K562 (cell line): ENCODE data around the gene CPHXL2. TPM values are rescaled to one million over a fixed set of nuclear protein-coding genes. Genes with fewer than 3 reads are reported as not detected.
A peak's percentile ranks its signal among the peaks of the same experiment; 100 is the strongest.

ENCODE experiments used
- BHLHE40 ChIP-seq: IDR thresholded peaks from 2 replicates; pipeline ENCODE4 v1.6.1; 2011; ENCODE audit warnings: low read length, improper control_type of control experiment
- CREM ChIP-seq: IDR thresholded peaks from 2 replicates; pipeline ENCODE4 v1.6.1; 2014; ENCODE audit warnings: antibody characterized with exemption, low read depth
- HDGF ChIP-seq: fragments of 450-650 bp; IDR thresholded peaks from 2 replicates; pipeline ENCODE4 v1.6.1; 2016
- MCM7 ChIP-seq, 2 experiments: fragments of 450-650 bp; IDR thresholded peaks; 2 replicates each; pipeline ENCODE4 v1.6.1; 2016 to 2018
- NCOR1 ChIP-seq: fragments of 450-650 bp; IDR thresholded peaks from 2 replicates; pipeline ENCODE4 v1.6.1; 2016; ENCODE audit warnings: mild to moderate bottlenecking, moderate library complexity
- NFE2 ChIP-seq: IDR thresholded peaks from 2 replicates; pipeline ENCODE4 v1.6.1; 2014; ENCODE audit warnings: antibody characterized with exemption, low read depth
- POLR3A ChIP-seq: IDR thresholded peaks from 2 replicates; pipeline ENCODE4 v1.6.1; 2011; ENCODE audit warnings: borderline replicate concordance, mild to moderate bottlenecking, moderate library complexity; ENCODE audit not compliant: insufficient read length, insufficient read depth; ENCODE audit errors: extremely low read depth
- POU5F1 ChIP-seq: fragments of 150-350 bp; IDR thresholded peaks from 2 replicates; pipeline ENCODE4 v1.6.1; 2014; ENCODE audit warnings: borderline replicate concordance, low read length, low read depth, mild to moderate bottlenecking; ENCODE audit not compliant: partially characterized antibody
- SNRNP70 ChIP-seq: fragments of 200-400 bp; formaldehyde crosslinking; optimal IDR thresholded peaks from 2 replicates; pipeline ENCODE3; 2017; ENCODE audit warnings: low read depth, low read length
- SP2 ChIP-seq: IDR thresholded peaks from 2 replicates; pipeline ENCODE4 v1.6.1; 2011; ENCODE audit warnings: mild to moderate bottlenecking, low read depth, low read length, moderate library complexity; ENCODE audit not compliant: poor library complexity, severe bottlenecking; ENCODE audit errors: extremely low read depth
- TEAD4 ChIP-seq, 2 experiments: sonication (generic) in 1 of 2; formaldehyde crosslinking in 1 of 2; IDR thresholded peaks; 2 replicates each; pipeline versions ENCODE4 v1.6.1 to v1.8.0; 2012 to 2022; ENCODE audit warnings: borderline replicate concordance in 1 of 2, inconsistent platforms in 1 of 2, low read length in 1 of 2, mild to moderate bottlenecking in 1 of 2, missing genetic modification reagents in 1 of 2
- ZNF324 ChIP-seq: fragments of 250-450 bp; sonication (Bioruptor Pico); IDR thresholded peaks from 2 replicates; pipeline ENCODE4 v1.4.0; 2020; ENCODE audit warnings: mild to moderate bottlenecking
- ZNF75A ChIP-seq: fragments of 450-650 bp; formaldehyde crosslinking; IDR thresholded peaks from 2 replicates; pipeline ENCODE4 v1.4.0; 2020; ENCODE audit warnings: mild to moderate bottlenecking
- ZNF785 ChIP-seq: fragments of 250-450 bp; sonication (Bioruptor Pico); IDR thresholded peaks from 2 replicates; pipeline ENCODE4 v1.4.0; 2020; ENCODE audit warnings: mild to moderate bottlenecking
- polyA plus RNA-seq, 8 experiments: library from polyadenylated mRNA; depleted of rRNA in 4 of 8; stranded (reverse) in 5 of 8; unstranded in 3 of 8; fragments of >200 nt; fragmentation: Nextera tagmentation in 2 of 8; fragmentation: Illumina TruSeq in 1 of 8; extraction: Ambion mirVana in 2 of 8; extraction: Trizol in 1 of 8; gene quantifications; 2 replicates each; pipeline versions ENCODE4 v1.2.1 to v1.2.3, GENCODE V29; 2011 to 2014; ENCODE audit warnings: inconsistent platforms in 1 of 8, missing spikeins in 1 of 8
- total RNA-seq, 7 experiments: library from RNA; depleted of rRNA in 6 of 7; stranded (reverse); fragments of >200 nt in 6 of 7; fragmentation: Illumina TruSeq in 2 of 7; extraction: Trizol in 2 of 7; gene quantifications; 2 replicates each; pipeline versions ENCODE4 v1.2.1 to v1.2.3, GENCODE V29; 2011 to 2021; ENCODE audit warnings: low replicate concordance in 1 of 7
- TF ChIP-seq, protein P1 (sequence below): fragments of 450-650 bp; formaldehyde crosslinking; IDR thresholded peaks from 2 replicates; pipeline ENCODE4 v1.4.0; 2022; ENCODE audit warnings: missing genetic modification characterization
- TF ChIP-seq, protein P2 (sequence below): fragments of 250-450 bp; sonication (Bioruptor Pico); IDR thresholded peaks from 2 replicates; pipeline ENCODE4 v1.5.0; 2021; ENCODE audit warnings: mild to moderate bottlenecking, borderline replicate concordance
- TF ChIP-seq, protein P3 (sequence below): sonication (generic); formaldehyde crosslinking; IDR thresholded peaks from 2 replicates; pipeline ENCODE4 v1.8.1; 2023; ENCODE audit warnings: mild to moderate bottlenecking, missing genetic modification reagents, moderate library complexity
- TF ChIP-seq, protein P4 (sequence below): fragments of 250-450 bp; sonication (Bioruptor Pico); IDR thresholded peaks from 2 replicates; pipeline ENCODE4 v1.5.1; 2021; ENCODE audit warnings: mild to moderate bottlenecking
- TF ChIP-seq, protein P5 (sequence below), 2 experiments: fragments of 200-800 bp in 1 of 2; sonication (Bioruptor generic) in 1 of 2; sonication (generic) in 1 of 2; formaldehyde crosslinking in 1 of 2; IDR thresholded peaks in 1 of 2; conservative IDR thresholded peaks in 1 of 2; 2 replicates each; pipeline versions ENCODE4 v1.5.0 to v1.6.1; 2016 to 2020; ENCODE audit warnings: missing compliant biosample characterization in 1 of 2, missing genetic modification characterization in 1 of 2, missing genetic modification reagents in 1 of 2

CPHXL2 gene
- total and polyA plus RNA-seq, 9 of the 15 experiments (the other 6 are each of a cell fraction or from before 2014, with no cell fraction given) = not detected

DNA sequence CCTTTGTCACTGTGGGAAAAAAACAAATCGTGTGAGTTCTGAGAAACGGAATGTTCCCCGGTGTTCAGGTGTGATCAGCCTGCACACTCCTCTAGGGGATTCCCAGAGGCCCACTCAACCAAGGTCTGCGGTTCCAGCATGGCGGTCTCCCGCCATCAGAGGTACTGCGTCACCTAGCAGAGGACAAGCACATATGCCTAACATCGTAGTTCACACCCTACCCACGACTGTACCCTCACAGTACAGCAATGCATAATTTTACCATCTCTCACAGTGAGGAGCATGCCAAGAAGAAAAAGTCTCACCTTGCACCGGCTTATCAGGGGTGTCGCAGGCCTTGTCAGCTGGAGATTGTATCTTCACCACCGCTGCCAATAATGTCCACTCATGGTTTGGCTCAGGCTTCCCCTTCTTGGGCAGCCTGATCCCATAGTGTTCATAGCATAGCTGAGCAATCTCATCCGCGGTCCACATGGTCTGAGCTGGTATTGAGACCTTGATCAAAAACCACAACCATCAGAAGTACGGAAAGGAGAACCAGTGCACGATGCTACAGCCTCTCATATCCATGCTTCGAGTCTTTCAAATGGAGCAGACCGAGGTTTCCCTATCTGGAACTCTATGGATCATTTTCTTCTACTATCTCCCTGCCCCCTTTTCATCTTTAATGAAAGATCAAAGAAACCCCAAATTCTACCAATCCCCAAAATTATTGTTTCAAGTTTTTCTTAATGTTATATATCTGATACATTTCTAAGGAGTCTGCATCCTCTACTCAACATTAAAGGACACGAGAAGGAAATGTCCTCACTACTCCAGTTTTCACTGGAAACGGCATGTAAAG, 56.3 kb downstream of the CPHXL2 start (continued):
- TF ChIP-seq, protein P1, sequence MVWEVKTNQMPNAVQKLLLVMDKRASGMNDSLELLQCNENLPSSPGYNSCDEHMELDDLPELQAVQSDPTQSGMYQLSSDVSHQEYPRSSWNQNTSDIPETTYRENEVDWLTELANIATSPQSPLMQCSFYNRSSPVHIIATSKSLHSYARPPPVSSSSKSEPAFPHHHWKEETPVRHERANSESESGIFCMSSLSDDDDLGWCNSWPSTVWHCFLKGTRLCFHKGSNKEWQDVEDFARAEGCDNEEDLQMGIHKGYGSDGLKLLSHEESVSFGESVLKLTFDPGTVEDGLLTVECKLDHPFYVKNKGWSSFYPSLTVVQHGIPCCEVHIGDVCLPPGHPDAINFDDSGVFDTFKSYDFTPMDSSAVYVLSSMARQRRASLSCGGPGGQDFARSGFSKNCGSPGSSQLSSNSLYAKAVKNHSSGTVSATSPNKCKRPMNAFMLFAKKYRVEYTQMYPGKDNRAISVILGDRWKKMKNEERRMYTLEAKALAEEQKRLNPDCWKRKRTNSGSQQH (CRISPR knock-in tag) = no peak
- TF ChIP-seq POLR3A = no peak
- TF ChIP-seq SP2 = no peak
- TF ChIP-seq NCOR1 = 0 out of 2 replicates have a peak, but pooled peaks have one; percentile 23
- TF ChIP-seq ZNF75A = no peak
- no peak for TF ChIP-seq POU5F1
- TF ChIP-seq, protein P2, sequence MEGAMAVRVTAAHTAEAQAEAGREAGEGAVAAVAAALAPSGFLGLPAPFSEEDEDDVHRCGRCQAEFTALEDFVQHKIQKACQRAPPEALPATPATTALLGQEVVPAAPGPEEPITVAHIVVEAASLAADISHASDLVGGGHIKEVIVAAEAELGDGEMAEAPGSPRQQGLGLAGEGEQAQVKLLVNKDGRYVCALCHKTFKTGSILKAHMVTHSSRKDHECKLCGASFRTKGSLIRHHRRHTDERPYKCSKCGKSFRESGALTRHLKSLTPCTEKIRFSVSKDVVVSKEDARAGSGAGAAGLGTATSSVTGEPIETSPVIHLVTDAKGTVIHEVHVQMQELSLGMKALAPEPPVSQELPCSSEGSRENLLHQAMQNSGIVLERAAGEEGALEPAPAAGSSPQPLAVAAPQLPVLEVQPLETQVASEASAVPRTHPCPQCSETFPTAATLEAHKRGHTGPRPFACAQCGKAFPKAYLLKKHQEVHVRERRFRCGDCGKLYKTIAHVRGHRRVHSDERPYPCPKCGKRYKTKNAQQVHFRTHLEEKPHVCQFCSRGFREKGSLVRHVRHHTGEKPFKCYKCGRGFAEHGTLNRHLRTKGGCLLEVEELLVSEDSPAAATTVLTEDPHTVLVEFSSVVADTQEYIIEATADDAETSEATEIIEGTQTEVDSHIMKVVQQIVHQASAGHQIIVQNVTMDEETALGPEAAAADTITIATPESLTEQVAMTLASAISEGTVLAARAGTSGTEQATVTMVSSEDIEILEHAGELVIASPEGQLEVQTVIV (CRISPR knock-in tag) = no peak
- no peak for TF ChIP-seq CREM
- TF ChIP-seq ZNF324 = no peak
- TF ChIP-seq ZNF785 = no peak
- TF ChIP-seq SNRNP70 = no peak
- TF ChIP-seq MCM7 (IDR thresholded peaks at IDR 0.05) = no peak
- TF ChIP-seq HDGF = no peak
- TF ChIP-seq, protein P3, sequence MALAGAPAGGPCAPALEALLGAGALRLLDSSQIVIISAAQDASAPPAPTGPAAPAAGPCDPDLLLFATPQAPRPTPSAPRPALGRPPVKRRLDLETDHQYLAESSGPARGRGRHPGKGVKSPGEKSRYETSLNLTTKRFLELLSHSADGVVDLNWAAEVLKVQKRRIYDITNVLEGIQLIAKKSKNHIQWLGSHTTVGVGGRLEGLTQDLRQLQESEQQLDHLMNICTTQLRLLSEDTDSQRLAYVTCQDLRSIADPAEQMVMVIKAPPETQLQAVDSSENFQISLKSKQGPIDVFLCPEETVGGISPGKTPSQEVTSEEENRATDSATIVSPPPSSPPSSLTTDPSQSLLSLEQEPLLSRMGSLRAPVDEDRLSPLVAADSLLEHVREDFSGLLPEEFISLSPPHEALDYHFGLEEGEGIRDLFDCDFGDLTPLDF (CRISPR knock-in tag) = no peak
- peak; percentile 83 for TF ChIP-seq TEAD4 (IDR thresholded peaks at IDR 0.05; ENCODE audit: low read length)
- TF ChIP-seq TEAD4 (CRISPR knock-in tag; IDR thresholded peaks at IDR 0.05; ENCODE audit: borderline replicate concordance) = no peak
- TF ChIP-seq, protein P4, sequence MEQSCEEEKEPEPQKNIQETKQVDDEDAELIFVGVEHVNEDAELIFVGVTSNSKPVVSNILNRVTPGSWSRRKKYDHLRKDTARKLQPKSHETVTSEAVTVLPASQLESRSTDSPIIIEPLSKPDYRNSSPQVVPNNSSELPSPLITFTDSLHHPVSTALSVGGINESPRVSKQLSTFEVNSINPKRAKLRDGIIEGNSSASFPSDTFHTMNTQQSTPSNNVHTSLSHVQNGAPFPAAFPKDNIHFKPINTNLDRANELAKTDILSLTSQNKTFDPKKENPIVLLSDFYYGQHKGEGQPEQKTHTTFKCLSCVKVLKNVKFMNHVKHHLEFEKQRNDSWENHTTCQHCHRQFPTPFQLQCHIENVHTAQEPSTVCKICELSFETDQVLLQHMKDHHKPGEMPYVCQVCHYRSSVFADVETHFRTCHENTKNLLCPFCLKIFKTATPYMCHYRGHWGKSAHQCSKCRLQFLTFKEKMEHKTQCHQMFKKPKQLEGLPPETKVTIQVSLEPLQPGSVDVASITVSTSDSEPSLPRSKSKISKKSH = no peak
- TF ChIP-seq BHLHE40 = 0 out of 2 replicates have a peak, but pooled peaks have one; percentile 14
- TF ChIP-seq NFE2 = peak; percentile 87
- TF ChIP-seq, protein P5, sequence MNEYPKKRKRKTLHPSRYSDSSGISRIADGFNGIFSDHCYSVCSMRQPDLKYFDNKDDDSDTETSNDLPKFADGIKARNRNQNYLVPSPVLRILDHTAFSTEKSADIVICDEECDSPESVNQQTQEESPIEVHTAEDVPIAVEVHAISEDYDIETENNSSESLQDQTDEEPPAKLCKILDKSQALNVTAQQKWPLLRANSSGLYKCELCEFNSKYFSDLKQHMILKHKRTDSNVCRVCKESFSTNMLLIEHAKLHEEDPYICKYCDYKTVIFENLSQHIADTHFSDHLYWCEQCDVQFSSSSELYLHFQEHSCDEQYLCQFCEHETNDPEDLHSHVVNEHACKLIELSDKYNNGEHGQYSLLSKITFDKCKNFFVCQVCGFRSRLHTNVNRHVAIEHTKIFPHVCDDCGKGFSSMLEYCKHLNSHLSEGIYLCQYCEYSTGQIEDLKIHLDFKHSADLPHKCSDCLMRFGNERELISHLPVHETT (CRISPR knock-in tag; conservative IDR thresholded peaks at IDR 0.05 in 1 of 2, IDR thresholded peaks at IDR 0.05 in 1 of 2) = no peak
